Neutrophil (primary cell): Measurements from ENCODE around the gene PSD.

Experiments used
- H3K27ac ChIP-seq: fragments of 200-600 bp; sonication (generic); 2 replicates; pipeline ENCODE4 v1.5.1; 2016; ENCODE audit warnings: mild to moderate bottlenecking, moderate library complexity
- H3K27me3 ChIP-seq: fragments of 200-600 bp; sonication (generic); 2 replicates; pipeline ENCODE4 v1.6.0; 2016; ENCODE audit warnings: mild to moderate bottlenecking
- H3K36me3 ChIP-seq: fragments of 200-600 bp; sonication (generic); 2 replicates; pipeline ENCODE4 v1.5.1; 2017
- H3K4me1 ChIP-seq, 2 experiments: fragments of 200-600 bp in 1 of 2; sonication (generic) in 1 of 2; 1 replicate in 1 of 2; 2 replicates in 1 of 2; pipeline versions ENCODE4 v1.5.1 to v1.6.1; 2013 to 2016; ENCODE audit warnings: low read depth in 1 of 2, low read length in 1 of 2, mild to moderate bottlenecking in 1 of 2, moderate library complexity in 1 of 2; ENCODE audit not compliant: control insufficient read depth in 1 of 2, insufficient read depth in 1 of 2
- H3K4me3 ChIP-seq, 2 experiments: fragments of 200-600 bp in 1 of 2; sonication (generic) in 1 of 2; 1 replicate in 1 of 2; 2 replicates in 1 of 2; pipeline ENCODE4 v1.5.1; 2013 to 2016; ENCODE audit warnings: low read depth in 1 of 2, low read length in 1 of 2, mild to moderate bottlenecking in 1 of 2, moderate library complexity in 1 of 2
- H3K9me3 ChIP-seq: fragments of 200-600 bp; sonication (generic); 2 replicates; pipeline ENCODE4 v1.5.1; 2016
- TF ChIP-seq, protein P1 (sequence below): fragments of 200-600 bp; sonication (generic); IDR thresholded peaks from 2 replicates; pipeline ENCODE4 v1.5.1; 2016; ENCODE audit warnings: antibody characterized with exemption

The PSD gene

GRCh38 chr10:102384053-102384452 is 34.5 kb downstream of the PSD start:
- Histone ChIP-seq H3K9me3 (no peaks in the 10 kb centered on the region), H3K27me3 (peaks cover 3% of the 10 kb centered on the region), H3K4me1 (no peaks in the 10 kb centered on the region), H3K27ac (no peak overlapping the region), H3K4me3 (no peak overlapping the region), H3K36me3 (peaks cover 49% of the 10 kb centered on the region)
- TF ChIP-seq, protein P1, sequence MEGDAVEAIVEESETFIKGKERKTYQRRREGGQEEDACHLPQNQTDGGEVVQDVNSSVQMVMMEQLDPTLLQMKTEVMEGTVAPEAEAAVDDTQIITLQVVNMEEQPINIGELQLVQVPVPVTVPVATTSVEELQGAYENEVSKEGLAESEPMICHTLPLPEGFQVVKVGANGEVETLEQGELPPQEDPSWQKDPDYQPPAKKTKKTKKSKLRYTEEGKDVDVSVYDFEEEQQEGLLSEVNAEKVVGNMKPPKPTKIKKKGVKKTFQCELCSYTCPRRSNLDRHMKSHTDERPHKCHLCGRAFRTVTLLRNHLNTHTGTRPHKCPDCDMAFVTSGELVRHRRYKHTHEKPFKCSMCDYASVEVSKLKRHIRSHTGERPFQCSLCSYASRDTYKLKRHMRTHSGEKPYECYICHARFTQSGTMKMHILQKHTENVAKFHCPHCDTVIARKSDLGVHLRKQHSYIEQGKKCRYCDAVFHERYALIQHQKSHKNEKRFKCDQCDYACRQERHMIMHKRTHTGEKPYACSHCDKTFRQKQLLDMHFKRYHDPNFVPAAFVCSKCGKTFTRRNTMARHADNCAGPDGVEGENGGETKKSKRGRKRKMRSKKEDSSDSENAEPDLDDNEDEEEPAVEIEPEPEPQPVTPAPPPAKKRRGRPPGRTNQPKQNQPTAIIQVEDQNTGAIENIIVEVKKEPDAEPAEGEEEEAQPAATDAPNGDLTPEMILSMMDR: no peak

DNA sequence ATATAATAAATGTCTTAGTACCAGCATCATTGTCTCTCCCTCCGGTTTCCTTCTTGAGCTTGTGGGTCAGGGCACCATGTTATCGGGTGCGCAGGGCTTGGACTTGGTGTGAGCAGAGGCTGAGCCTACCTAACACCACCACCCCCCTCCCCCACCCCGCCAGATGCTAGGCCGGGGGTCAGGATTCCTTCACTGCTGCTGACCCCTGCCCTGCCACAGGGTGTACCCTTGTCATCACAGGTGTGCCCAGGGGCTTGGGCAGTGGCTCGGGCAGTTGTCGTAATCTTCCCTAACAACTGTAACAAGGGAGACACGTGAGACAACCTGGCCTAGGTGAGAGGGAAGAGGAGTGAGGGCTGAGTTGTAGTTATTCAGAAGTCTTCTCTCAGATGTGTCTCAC is 35.7 kb downstream of the PSD start:
- TF ChIP-seq, protein P1: no peak
- Histone ChIP-seq H3K36me3 (peaks cover 60% of the 10 kb centered on the region), H3K27me3 (no peaks in the 10 kb centered on the region), H3K4me3 (no peak overlapping the region), H3K4me1 (no peaks in the 10 kb centered on the region), H3K27ac (no peak overlapping the region), H3K9me3 (no peaks in the 10 kb centered on the region)

DNA sequence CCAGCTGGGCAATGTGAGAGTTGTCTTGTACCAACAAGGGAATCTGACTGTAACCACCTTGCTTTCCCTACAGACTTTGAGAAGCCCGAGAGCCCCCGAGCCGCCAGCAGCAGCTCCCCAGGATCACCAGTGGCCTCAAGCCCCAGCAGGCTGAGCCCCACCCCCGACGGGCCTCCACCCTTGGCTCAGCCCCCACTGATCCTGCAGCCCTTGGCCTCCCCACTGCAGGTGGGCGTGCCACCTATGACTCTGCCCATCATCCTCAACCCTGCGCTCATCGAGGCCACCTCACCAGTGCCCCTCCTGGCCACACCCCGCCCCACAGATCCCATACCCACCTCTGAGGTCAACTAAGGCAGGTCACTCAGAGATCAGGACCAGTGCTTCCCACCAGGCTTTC is 36.6 kb downstream of the PSD start:
- H3K4me1 ChIP-seq: no peaks in the 10 kb centered on the region
- no peak overlapping the region for H3K27ac ChIP-seq
- TF ChIP-seq, protein P1: no peak
- H3K27me3 ChIP-seq: no peaks in the 10 kb centered on the region
- H3K4me3 ChIP-seq: no peak overlapping the region
- peaks cover 69% of the 10 kb centered on the region for H3K36me3 ChIP-seq
- no peaks in the 10 kb centered on the region for H3K9me3 ChIP-seq

- H3K27me3 ChIP-seq: no peaks in the 10 kb centered on the region
- H3K4me1 ChIP-seq: no peaks in the 10 kb centered on the region
- no peaks in the 10 kb centered on the region for H3K9me3 ChIP-seq
- H3K36me3 ChIP-seq: peaks cover 95% of the 10 kb centered on the region
- TF ChIP-seq, protein P1: no peak
- H3K4me3 ChIP-seq: no peak overlapping the region
- no peak overlapping the region for H3K27ac ChIP-seq
Observed at GRCh38 chr10:102379383-102379782, 39.2 kb downstream of the PSD start.

- peaks cover 100% of the 10 kb centered on the region for H3K36me3 ChIP-seq
- no peaks in the 10 kb centered on the region for H3K27me3 ChIP-seq
- H3K4me3 ChIP-seq: no peak overlapping the region
- no peak overlapping the region for H3K27ac ChIP-seq
- H3K9me3 ChIP-seq: no peaks in the 10 kb centered on the region
- TF ChIP-seq, protein P1: no peak
- no peaks in the 10 kb centered on the region for H3K4me1 ChIP-seq
Observed at GRCh38 chr10:102376901-102377300, 41.7 kb downstream of the PSD start.

GRCh38 chr10:102375867-102376266 is 42.7 kb downstream of the PSD start:
- H3K4me3 ChIP-seq: no peak overlapping the region
- TF ChIP-seq, protein P1: no peak
- no peaks in the 10 kb centered on the region for H3K27me3 ChIP-seq
- H3K27ac ChIP-seq: no peak overlapping the region
- no peaks in the 10 kb centered on the region for H3K9me3 ChIP-seq
- no peaks in the 10 kb centered on the region for H3K4me1 ChIP-seq
- H3K36me3 ChIP-seq: peaks cover 100% of the 10 kb centered on the region
